Gastroesophageal sphincter (tissue), 4 donors: ENCODE data around the gene EIF5. TPM values are rescaled to one million over a fixed set of nuclear protein-coding genes. Genes with fewer than 3 reads are reported as not detected.

ENCODE experiments used
- ATAC-seq: fragments of 150-250 bp; one replicate; pipeline ENCODE4 v1.9.1; 2016; ENCODE audit warnings: mild to moderate bottlenecking, moderate library complexity
- H3K27ac ChIP-seq, 4 donors: fragments of 200-600 bp; sonication (generic) in 3 of 4; 1 replicate in 3 of 4; 2 replicates in 1 of 4; pipeline ENCODE4 v1.5.1; 2016 to 2019
- H3K27me3 ChIP-seq: fragments of 200-600 bp; sonication (generic); one replicate; pipeline ENCODE4 v1.5.1; 2019
- H3K36me3 ChIP-seq, 2 donors: fragments of 200-600 bp; sonication (generic); one replicate each; pipeline ENCODE4 v1.5.1; 2019; ENCODE audit warnings: control low read depth in 1 of 2
- H3K4me1 ChIP-seq, 3 donors: fragments of 200-600 bp; sonication (generic); 1 replicate in 2 of 3; 2 replicates in 1 of 3; pipeline ENCODE4 v1.5.1; 2016 to 2019; ENCODE audit warnings: control low read depth in 2 of 3
- H3K4me3 ChIP-seq, 2 donors: fragments of 200-600 bp; sonication (generic); one replicate each; pipeline ENCODE4 v1.5.1; 2019; ENCODE audit warnings: mild to moderate bottlenecking in 1 of 2, moderate library complexity in 1 of 2
- H3K9me3 ChIP-seq, 3 donors: fragments of 200-600 bp; sonication (generic); one replicate each; pipeline ENCODE4 v1.5.1; 2017 to 2019; ENCODE audit warnings: control low read depth in 2 of 3
- EP300 ChIP-seq: sonication (generic); formaldehyde crosslinking; IDR thresholded peaks from one replicate; pipeline ENCODE4 v1.6.1; 2017; ENCODE audit warnings: antibody characterized with exemption, mild to moderate bottlenecking
- POLR2A ChIP-seq, 2 donors: fragments of 450-650 bp; IDR thresholded peaks; one replicate each; pipeline ENCODE4 v1.6.1; 2017; ENCODE audit warnings: antibody characterized with exemption in 2 of 2, mild to moderate bottlenecking in 2 of 2, moderate library complexity in 1 of 2
- POLR2AphosphoS5 ChIP-seq: sonication (generic); formaldehyde crosslinking; IDR thresholded peaks from one replicate; pipeline ENCODE4 v1.6.1; 2017; ENCODE audit warnings: antibody characterized with exemption
- WGBS, 2 donors: methylation state at CpG; one replicate each; pipeline ENCODE4 v1.1.5; 2018; ENCODE audit warnings: low coverage in 1 of 2; 5-methylcytosine and 5-hydroxymethylcytosine counted together
- small RNA-seq, 4 donors: library from RNA; depleted of rRNA; stranded (forward); fragments of <200 nt; gene quantifications; one replicate each; pipeline ENCODE3, GENCODE V24; 2016
- total RNA-seq, 4 donors: library from RNA; depleted of rRNA; stranded (reverse); fragments of >200 nt; gene quantifications; one replicate each; pipeline ENCODE4 v1.1.0, GENCODE V29; 2016
- TF ChIP-seq, protein P1 (sequence below), 4 experiments: fragments of 200-600 bp in 2 of 4; fragments of 450-650 bp in 2 of 4; sonication (generic) in 1 of 4; IDR thresholded peaks; one replicate each; pipeline ENCODE4 v1.5.1; 2017 to 2019; ENCODE audit warnings: antibody characterized with exemption in 4 of 4, mild to moderate bottlenecking in 2 of 4, moderate library complexity in 2 of 4

EIF5 gene
- total RNA-seq, 4 donors from 2014 or later, result 166 to 252 (median 203) TPM

DNA sequence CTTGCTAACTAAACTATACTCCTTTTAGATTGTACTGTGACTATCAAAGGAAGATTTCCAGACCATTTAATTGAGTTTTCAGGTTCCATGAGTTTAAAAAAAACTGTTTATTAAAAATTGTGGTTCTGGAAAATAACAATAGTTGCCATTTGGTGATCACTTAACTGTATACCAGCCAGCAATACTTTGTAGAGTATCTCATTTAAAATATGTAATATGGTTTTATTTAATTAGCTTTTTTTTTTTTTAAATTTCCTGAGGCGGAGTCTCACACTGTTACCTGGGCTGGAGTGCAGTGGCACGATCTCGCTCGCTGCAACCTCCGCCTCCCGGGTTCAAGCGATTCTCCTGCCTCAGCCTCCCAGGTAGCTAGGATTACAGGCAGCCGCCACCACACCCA, 58.5 kb downstream of the EIF5 start:
- Histone ChIP-seq H3K4me3 (no peak overlapping the region), H3K27ac (peak overlapping the region in 1 of 4 donors; percentile 32), H3K27me3 (no peaks in the 10 kb centered on the region), H3K4me1 (peaks cover 16 to 92% (median 36%) of the 10 kb centered on the region in 3 donors), H3K36me3 (no peaks in the 10 kb centered on the region), H3K9me3 (no peaks in the 10 kb centered on the region)
- no peak for ATAC-seq
- no peak for TF ChIP-seq POLR2AphosphoS5
- no peak for TF ChIP-seq EP300
- no peak for TF ChIP-seq POLR2A (IDR thresholded peaks at IDR 0.05)
- WGBS, 2 donors, result 95 to 100% methylated on average over 1 to 8 of the region's 8 CpGs

DNA sequence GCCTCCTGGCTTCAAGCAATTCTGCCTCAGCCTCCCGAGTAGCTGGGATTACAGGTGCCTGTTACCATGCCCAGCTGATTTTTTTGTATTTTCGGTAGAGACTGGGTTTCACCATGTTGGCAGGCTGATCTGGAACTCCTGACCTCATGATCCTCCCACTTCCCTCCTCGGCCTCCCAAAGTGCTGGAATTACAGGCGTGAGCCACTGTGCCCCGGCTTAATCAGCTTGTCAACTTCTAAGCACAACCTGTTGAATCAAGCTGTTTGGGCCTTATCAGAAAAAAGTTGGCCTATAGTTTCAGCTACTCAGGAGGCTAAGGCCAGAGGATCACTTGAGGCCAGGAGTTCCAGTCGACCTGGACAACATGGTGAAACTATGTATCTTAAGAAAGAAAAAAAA, 59.0 kb downstream of the EIF5 start:
- no peak for ATAC-seq
- WGBS, 2 donors, result 66 to 82% methylated on average over 4 to 6 of the region's 6 CpGs
- Histone ChIP-seq H3K36me3 (no peaks in the 10 kb centered on the region), H3K4me3 (no peak overlapping the region), H3K9me3 (no peaks in the 10 kb centered on the region), H3K27me3 (no peaks in the 10 kb centered on the region), H3K4me1 (peaks cover 16 to 92% (median 31%) of the 10 kb centered on the region in 3 donors), H3K27ac (peak overlapping the region in 1 of 4 donors; percentile 32)
- no peak for TF ChIP-seq POLR2A (IDR thresholded peaks at IDR 0.05)
- no peak for TF ChIP-seq EP300
- TF ChIP-seq, protein P1, sequence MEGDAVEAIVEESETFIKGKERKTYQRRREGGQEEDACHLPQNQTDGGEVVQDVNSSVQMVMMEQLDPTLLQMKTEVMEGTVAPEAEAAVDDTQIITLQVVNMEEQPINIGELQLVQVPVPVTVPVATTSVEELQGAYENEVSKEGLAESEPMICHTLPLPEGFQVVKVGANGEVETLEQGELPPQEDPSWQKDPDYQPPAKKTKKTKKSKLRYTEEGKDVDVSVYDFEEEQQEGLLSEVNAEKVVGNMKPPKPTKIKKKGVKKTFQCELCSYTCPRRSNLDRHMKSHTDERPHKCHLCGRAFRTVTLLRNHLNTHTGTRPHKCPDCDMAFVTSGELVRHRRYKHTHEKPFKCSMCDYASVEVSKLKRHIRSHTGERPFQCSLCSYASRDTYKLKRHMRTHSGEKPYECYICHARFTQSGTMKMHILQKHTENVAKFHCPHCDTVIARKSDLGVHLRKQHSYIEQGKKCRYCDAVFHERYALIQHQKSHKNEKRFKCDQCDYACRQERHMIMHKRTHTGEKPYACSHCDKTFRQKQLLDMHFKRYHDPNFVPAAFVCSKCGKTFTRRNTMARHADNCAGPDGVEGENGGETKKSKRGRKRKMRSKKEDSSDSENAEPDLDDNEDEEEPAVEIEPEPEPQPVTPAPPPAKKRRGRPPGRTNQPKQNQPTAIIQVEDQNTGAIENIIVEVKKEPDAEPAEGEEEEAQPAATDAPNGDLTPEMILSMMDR (IDR thresholded peaks at IDR 0.05), result no peak
- no peak for TF ChIP-seq POLR2AphosphoS5

DNA sequence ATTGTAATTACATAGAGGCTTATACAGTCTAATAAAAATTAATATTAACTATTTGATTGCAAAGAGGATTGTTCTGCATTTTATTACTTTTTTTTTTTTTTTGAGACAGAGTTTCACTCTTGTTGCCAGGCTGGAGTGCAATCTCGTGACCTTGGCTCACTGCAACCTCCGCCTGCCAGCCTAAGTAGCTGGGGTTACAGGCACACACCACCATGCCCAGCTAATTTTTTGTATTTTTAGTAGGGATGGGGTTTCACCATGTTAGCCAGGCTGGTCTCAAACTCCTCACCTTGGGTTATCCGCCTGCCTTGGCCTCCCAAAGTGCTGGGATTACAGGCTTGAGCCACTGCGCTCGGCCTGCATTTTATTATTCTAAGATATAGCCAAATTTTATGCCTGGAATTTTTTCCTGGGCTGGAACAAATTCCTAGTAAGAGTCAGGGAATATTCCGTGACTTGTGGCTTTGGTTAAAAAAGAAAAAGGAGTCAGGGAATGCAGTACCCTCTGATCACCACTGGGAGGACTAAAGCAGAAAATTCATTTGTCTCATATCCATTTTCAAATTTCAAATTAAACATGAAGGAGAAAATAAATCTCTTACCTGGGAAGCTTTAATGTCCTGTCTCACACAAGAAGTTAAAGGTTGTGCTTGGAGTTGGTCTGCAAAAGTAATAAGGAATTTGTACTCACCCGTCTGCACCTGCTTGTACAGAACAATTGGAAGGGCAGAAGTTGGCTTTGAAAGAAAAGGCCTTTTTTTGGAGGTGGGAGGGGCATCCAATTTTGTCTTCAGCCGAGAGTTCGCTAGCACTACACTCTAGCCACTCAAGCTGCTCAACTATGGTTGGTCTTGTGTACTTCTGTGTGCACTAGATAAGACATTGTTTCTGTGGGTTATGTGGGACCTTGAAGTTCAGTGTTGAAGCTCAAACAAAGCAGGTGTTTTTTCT, 59.9 kb downstream of the EIF5 start:
- no peak for ATAC-seq
- H3K27me3 ChIP-seq, result no peaks in the 10 kb centered on the region
- H3K9me3 ChIP-seq, result no peaks in the 10 kb centered on the region
- TF ChIP-seq POLR2AphosphoS5, result no peak
- TF ChIP-seq, protein P1 (IDR thresholded peaks at IDR 0.05), result peak; percentile 80 to 96 (median 82)
- no peak overlapping the region for H3K4me3 ChIP-seq
- 29 to 36% methylated on average over 8 to 9 of the region's 9 CpGs for WGBS, 2 donors
- no peaks in the 10 kb centered on the region for H3K36me3 ChIP-seq
- peak overlapping the region in 3 of 4 donors; percentile 27 to 43 (median 39) for H3K27ac ChIP-seq
- peaks cover 16 to 92% (median 24%) of the 10 kb centered on the region in 3 donors for H3K4me1 ChIP-seq

Small RNAs within 50 kb of the gene (small RNA-seq; reads per million reads assigned to genes)
- 15.4 to 41.4 (median 21.1) reads per million in 4 donors for gene SNORA28

Other genes starting within 250 kb of the EIF5 start
- 1 to 10 TPM in 1 of 4 donors, under 1 TPM in 2, not detected in 1; 0.40 to 3.6 (median 0.45) TPM for gene EXOC3L4, start 239.5 kb upstream of the EIF5 start, total RNA-seq
- gene TNFAIP2, start 210.8 kb upstream of the EIF5 start, total RNA-seq, result 10 to 100 TPM; 51.6 to 61.9 (median 59.1) TPM
- 100 to 1,000 TPM in 1 of 4 donors, 10 to 100 TPM in 3; 65.1 to 127 (median 70.4) TPM for gene MARK3, start 51.2 kb downstream of the EIF5 start, total RNA-seq
- gene CKB, start 188.6 kb downstream of the EIF5 start, total RNA-seq, result 1,000 to 10,000 TPM in 2 of 4 donors, 100 to 1,000 TPM in 2; 453 to 1,624 (median 922) TPM
- 10 to 100 TPM; 22.5 to 45.2 (median 30.9) TPM for gene TRMT61A, start 195.0 kb downstream of the EIF5 start, total RNA-seq
- 10 to 100 TPM; 31.1 to 41.3 (median 38.5) TPM for gene BAG5, start 228.4 kb downstream of the EIF5 start, total RNA-seq
- gene COA8, start 228.7 kb downstream of the EIF5 start, total RNA-seq, result 10 to 100 TPM; 25.8 to 41.4 (median 28.4) TPM